ENCODE results near the gene SMIM44.

Gene SMIM44

DNA sequence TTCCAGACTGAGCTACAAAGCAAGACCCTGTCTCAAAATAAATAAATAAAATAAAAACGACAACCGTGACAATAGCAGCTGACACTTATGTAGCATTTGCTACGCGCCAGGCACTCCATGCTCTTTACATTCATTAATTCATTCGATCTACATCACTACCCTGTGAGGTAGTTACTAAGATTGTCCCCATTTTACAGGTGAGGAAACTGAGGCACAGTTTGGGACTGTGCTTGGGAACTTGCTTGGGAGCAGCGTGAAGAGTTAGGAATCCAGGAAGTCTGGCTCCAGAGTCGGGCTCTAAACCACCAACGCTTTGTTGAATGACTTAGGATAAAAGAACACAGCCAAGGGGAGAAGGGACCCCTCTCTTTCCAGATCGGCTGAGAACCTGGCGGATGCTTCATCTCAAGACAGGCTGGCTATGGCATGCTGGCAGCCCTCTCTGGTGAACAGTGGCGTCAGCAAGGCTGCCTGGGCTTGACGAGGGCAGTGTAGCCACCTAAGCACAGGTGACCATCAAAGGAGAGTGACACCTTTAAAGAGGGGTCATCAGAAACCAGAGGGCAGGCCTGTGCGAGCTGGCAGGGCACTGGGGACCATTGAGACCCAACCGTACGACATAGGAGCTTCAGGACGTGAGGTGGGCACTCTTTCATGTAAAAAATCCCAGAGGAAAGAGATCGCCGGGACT is 16.6 kb upstream of the SMIM44 start:
- in situ Hi-C loops (cut with MboI; ENCODE audit: low sequenced_read_pairs, unreplicated experiment) = no loop called here
- no peak for DNase-seq (ENCODE audit: low spot score)
- TF ChIP-seq, protein P1, sequence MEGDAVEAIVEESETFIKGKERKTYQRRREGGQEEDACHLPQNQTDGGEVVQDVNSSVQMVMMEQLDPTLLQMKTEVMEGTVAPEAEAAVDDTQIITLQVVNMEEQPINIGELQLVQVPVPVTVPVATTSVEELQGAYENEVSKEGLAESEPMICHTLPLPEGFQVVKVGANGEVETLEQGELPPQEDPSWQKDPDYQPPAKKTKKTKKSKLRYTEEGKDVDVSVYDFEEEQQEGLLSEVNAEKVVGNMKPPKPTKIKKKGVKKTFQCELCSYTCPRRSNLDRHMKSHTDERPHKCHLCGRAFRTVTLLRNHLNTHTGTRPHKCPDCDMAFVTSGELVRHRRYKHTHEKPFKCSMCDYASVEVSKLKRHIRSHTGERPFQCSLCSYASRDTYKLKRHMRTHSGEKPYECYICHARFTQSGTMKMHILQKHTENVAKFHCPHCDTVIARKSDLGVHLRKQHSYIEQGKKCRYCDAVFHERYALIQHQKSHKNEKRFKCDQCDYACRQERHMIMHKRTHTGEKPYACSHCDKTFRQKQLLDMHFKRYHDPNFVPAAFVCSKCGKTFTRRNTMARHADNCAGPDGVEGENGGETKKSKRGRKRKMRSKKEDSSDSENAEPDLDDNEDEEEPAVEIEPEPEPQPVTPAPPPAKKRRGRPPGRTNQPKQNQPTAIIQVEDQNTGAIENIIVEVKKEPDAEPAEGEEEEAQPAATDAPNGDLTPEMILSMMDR (IDR thresholded peaks at IDR 0.05; ENCODE audit: borderline replicate concordance, control extremely low read depth, extremely low read depth, insufficient read depth, missing control alignments) = no peak

DNA sequence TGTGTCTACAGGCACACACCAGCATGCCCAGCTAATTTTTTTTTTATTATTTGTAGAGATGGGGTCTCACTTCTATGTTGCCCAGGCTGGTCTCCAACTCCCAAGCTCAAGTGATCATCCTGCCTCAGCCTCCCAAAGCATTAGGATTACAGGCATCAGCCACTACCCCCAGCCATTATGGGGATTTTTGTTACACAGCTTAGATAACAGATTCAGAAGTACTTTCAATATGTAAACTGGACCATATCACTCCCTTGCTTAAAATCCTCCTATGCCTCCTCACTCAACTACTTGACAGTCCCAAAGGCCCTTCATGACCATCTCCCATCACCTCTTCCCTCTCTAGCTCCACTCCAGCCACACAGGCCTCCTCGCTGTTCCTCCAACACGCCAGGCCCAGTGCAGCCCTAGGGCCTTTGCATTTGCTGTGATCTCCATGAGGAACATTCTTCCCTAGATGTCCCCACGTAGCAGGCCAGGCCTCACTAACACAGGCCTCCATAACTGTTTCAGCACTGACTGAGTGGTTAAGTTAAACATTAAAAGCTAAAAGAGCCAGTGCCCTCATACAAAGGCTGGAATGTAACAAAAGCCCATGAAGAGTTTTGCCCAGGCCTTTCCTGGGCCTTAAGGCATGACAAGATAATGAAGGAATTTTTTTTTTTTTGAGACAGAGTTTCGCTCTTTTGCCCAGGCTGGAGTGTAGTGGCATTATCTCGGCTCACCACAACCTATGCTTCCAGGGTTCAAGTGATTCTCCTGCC is 14.7 kb upstream of the SMIM44 start:
- no peak for DNase-seq (ENCODE audit: low spot score)
- TF ChIP-seq, protein P1 (IDR thresholded peaks at IDR 0.05; ENCODE audit: borderline replicate concordance, control extremely low read depth, extremely low read depth, insufficient read depth, missing control alignments) = no peak
- in situ Hi-C loops (cut with MboI; ENCODE audit: low sequenced_read_pairs, unreplicated experiment) = no loop called here

- TF ChIP-seq, protein P1 (IDR thresholded peaks at IDR 0.05; ENCODE audit: borderline replicate concordance, control extremely low read depth, extremely low read depth, insufficient read depth, missing control alignments) = no peak
- in situ Hi-C loops (cut with MboI; ENCODE audit: low sequenced_read_pairs, unreplicated experiment) = no loop called here
- no peak for DNase-seq (ENCODE audit: low spot score)
Measured at GRCh38 chr19:3496392-3497273, 13.4 kb upstream of the SMIM44 start.

- no peak for DNase-seq (ENCODE audit: low spot score)
- in situ Hi-C loops (cut with MboI; ENCODE audit: low sequenced_read_pairs, unreplicated experiment) = no loop called here
- TF ChIP-seq, protein P1 (IDR thresholded peaks at IDR 0.05; ENCODE audit: borderline replicate concordance, control extremely low read depth, extremely low read depth, insufficient read depth, missing control alignments) = no peak
Measured at GRCh38 chr19:3494559-3494958, 11.3 kb upstream of the SMIM44 start.

- DNase-seq (ENCODE audit: low spot score) = peak; percentile 65
- in situ Hi-C loops (cut with MboI; ENCODE audit: low sequenced_read_pairs, unreplicated experiment) = no loop called here
Measured at GRCh38 chr19:3494051-3494450, 10.8 kb upstream of the SMIM44 start.

DNA sequence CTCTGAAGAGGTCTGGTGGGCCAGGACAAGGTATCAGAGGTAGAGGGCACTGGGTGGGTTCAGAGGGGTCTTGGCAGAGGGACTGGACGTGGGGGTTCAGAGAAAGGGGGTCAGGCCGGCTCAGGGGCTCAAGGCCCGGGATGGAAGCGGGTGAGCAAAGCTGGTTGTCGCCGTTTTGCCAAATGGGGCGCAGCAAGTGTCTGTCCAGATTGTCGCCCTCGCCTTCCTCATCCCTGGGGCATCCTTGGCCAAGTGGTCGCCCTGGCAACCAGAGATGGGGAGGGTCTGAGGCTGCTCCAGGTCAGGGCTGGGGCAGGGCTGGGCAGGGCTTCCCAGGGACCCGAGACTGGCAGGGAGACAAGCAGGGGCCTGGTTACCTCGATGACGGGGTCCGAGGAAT is 10.4 kb upstream of the SMIM44 start:
- in situ Hi-C loops (cut with MboI; ENCODE audit: low sequenced_read_pairs, unreplicated experiment) = no loop called here
- no peak for DNase-seq (ENCODE audit: low spot score)
- TF ChIP-seq, protein P1 (IDR thresholded peaks at IDR 0.05; ENCODE audit: borderline replicate concordance, control extremely low read depth, extremely low read depth, insufficient read depth, missing control alignments) = no peak

More at GRCh38 chr19:3494051-3494450, 10.8 kb upstream of the SMIM44 start:
- TF ChIP-seq, protein P1 (IDR thresholded peaks at IDR 0.05; ENCODE audit: borderline replicate concordance, control extremely low read depth, extremely low read depth, insufficient read depth, missing control alignments) = no peak

Data from GM13976 (cell line).